Activated CD8-positive, alpha-beta memory T cell treated with anti-CD3 and anti-CD28 coated beads, Interleukin-2, amount 10 ng/mL, durations not matched to agents 7 days and 5 days (primary cell): ENCODE measurements around the gene AGAP1. TPM values are rescaled to one million over a fixed set of nuclear protein-coding genes. Genes with fewer than 3 reads are reported as not detected.

Experiments
- ATAC-seq: fragments of 150-1000 bp; cut with Tn5 transposase; one replicate; pipeline ENCODE4 v1.10.0; 2021; ENCODE audit warnings: moderate library complexity
- CTCF ChIA-PET: fragments of 350-600 bp; sonication (Branson Sonifier 250); formaldehyde crosslinking; loops from one replicate; lab custom pipeline; 2021; ENCODE audit warnings: antibody characterized with exemption; lab: Charles Lee
- DNase-seq: peaks from one replicate; pipeline ENCODE4 v3.0.0-alpha.2; 2020
- H3K27ac Mint-ChIP-seq: one replicate; pipeline ENCODE4 v1.8.0; 2021; ENCODE audit warnings: mild to moderate bottlenecking, mixed read lengths
- H3K27me3 Mint-ChIP-seq: one replicate; pipeline ENCODE4 v1.8.0; 2021; ENCODE audit warnings: mixed read lengths
- H3K36me3 Mint-ChIP-seq: one replicate; pipeline ENCODE4 v1.8.0; 2021; ENCODE audit warnings: mild to moderate bottlenecking, mixed read lengths
- H3K4me1 Mint-ChIP-seq: one replicate; pipeline ENCODE4 v1.8.0; 2021; ENCODE audit warnings: mixed read lengths
- H3K4me3 Mint-ChIP-seq: one replicate; pipeline ENCODE4 v1.8.0; 2021; ENCODE audit warnings: mild to moderate bottlenecking, moderate library complexity, mixed read lengths
- H3K9me3 Mint-ChIP-seq: one replicate; pipeline ENCODE4 v1.8.0; 2022; ENCODE audit warnings: low read depth, mixed read lengths
- total RNA-seq, 2 experiments: library from RNA; stranded (reverse); gene quantifications; one replicate each; pipeline ENCODE4 v1.2.3, GENCODE V29; 2021

Gene AGAP1
- total RNA-seq, 2 experiments from 2014 or later, result 0.75 to 1.8 TPM

DNA sequence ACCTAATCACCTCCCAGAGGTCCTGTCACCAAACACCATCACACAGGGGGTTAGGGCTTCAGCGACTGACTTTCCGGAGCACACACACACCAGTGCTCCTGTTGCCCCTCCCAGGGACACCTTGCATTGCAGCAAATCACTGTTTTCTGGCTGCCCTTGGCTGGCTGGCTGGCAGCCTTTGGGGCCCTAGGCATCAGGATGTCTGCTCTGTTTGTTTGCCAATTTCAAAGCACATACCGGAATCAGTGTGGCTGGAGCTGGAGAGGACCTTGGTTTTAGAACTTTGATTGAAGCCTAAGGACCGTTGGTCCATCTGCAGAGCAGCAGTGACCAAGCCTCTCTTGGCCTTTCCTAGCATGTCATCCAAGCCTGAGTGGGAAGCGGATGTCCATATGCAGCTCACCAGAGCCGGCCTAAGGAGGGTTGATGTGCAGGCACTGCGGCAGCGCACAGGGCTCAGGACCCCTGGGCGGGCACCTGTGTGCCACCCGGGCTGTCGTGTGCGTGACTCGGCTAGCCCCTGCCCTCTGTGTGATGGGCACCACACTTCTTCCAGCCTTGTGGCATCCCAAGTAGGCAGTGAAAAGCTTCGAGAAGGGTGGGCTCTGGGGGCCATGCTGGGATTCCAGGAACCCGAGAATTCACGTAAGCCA lies 612.2 kb downstream of the AGAP1 start:
- CTCF ChIA-PET, result no interaction called here
- Mint-ChIP-seq H3K27ac (no peak overlapping the region), H3K4me1 (no peaks in the 10 kb centered on the region), H3K27me3 (no peaks in the 10 kb centered on the region), H3K4me3 (no peak overlapping the region), H3K9me3 (no peaks in the 10 kb centered on the region), H3K36me3 (no peaks in the 10 kb centered on the region)
- no peak for DNase-seq
- no peak for ATAC-seq

DNA sequence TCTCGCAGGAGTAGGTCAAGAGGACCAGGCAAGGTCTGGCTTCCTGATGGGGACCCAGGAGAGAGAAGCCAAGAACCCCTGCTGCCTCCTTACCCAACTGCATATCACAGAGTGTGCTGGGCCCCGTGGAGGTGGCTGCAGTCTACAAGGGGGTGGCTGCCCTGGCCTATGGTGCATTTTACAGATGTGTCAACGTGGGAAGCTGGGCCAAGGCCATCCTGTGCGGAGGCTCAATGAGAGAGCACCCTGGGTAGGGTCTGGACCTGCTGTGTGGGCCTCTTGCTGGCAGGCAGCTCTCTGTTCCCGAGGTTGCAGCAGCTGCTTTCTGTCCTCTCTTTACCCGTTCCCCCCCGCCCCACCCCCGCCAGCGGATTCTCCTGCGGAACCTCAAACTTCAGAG lies 612.9 kb downstream of the AGAP1 start:
- H3K27ac Mint-ChIP-seq, result no peak overlapping the region
- ATAC-seq (no peak), DNase-seq (no peak)
- H3K27me3 Mint-ChIP-seq, result no peaks in the 10 kb centered on the region
- no peaks in the 10 kb centered on the region for H3K4me1 Mint-ChIP-seq
- CTCF ChIA-PET, result no interaction called here
- no peaks in the 10 kb centered on the region for H3K9me3 Mint-ChIP-seq
- no peak overlapping the region for H3K4me3 Mint-ChIP-seq
- H3K36me3 Mint-ChIP-seq, result no peaks in the 10 kb centered on the region

DNA sequence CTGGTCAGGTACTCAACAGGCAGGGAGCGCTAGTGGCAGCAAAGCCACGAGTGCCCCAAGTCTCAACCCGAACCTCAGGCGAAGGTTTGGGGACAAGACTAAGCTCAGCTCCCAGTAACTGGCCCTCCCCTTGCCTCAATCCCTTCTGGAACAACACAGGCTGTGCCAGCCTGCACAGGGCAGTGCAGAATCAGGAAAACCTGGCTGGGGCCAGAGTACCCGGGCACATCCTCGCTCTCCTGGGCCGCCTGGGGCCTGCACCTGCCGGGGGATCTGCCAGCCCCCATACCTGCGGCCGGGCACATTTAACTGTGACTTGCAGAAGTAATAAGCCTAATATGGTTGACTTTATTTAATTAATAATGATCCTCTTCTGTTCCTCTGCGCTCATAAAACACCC lies 613.7 kb downstream of the AGAP1 start:
- DNase-seq (no peak), ATAC-seq (no peak)
- Mint-ChIP-seq H3K4me3 (no peak overlapping the region), H3K4me1 (no peaks in the 10 kb centered on the region), H3K9me3 (no peaks in the 10 kb centered on the region), H3K27me3 (no peaks in the 10 kb centered on the region), H3K36me3 (no peaks in the 10 kb centered on the region), H3K27ac (no peak overlapping the region)
- CTCF ChIA-PET, result no interaction called here

DNA sequence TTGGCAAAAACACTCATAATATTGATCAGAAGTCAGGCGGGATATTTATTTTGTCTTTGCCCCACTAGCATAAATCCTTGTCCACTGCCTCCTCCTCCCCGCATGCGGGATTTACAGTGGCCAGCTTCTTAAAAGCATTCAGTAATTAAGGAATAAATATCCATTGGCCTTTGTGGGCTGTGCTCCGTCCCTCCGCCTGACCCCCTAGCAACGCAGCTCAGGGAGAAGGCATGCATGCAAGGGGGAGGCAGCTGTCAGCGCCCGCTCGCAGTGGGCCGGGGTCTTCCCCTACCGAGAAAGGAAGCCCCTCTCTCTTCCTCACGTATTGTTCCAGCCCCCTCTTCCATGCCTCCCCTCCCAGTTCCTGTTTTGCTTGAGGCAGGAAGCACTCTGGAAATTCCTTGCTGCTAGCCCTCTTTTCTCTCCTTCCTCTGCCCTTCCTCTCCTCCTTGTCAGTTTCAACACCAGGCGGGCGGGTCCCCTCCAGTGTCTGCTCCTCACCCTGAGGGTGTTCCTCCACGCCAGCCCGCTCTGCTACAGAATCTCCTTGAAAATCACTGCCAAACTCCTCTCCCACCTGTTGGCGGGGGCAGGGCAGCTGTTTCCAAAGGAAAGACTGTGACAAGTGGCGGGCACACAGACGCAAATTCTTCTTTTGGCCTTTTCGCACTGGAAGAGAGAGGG lies 614.2 kb downstream of the AGAP1 start:
- ATAC-seq, result no peak
- no peaks in the 10 kb centered on the region for H3K9me3 Mint-ChIP-seq
- H3K4me1 Mint-ChIP-seq, result no peaks in the 10 kb centered on the region
- H3K27me3 Mint-ChIP-seq, result no peaks in the 10 kb centered on the region
- no peak for DNase-seq
- H3K36me3 Mint-ChIP-seq, result no peaks in the 10 kb centered on the region
- H3K27ac Mint-ChIP-seq, result no peak overlapping the region
- CTCF ChIA-PET, result no interaction called here
- H3K4me3 Mint-ChIP-seq, result no peak overlapping the region

DNA sequence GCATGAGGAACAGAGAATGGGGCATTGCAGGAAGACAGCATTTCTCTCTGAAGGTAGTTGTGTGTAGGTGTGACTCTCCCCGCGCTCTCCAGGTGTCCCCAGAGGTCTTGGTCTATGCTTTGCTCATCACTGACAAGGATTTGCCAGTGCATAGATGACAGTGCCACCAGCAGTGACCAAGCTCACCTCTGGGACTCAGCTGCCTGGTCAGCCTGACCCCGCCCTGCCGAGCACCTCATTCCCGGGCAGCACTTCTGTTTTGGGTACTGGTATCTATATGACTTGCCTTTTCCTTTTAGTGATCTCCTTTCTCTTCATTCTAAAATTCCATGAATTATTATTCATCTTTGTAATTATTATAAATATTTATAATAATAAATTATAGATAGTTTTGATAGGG lies 615.2 kb downstream of the AGAP1 start:
- CTCF ChIA-PET, result no interaction called here
- DNase-seq, result no peak

DNA sequence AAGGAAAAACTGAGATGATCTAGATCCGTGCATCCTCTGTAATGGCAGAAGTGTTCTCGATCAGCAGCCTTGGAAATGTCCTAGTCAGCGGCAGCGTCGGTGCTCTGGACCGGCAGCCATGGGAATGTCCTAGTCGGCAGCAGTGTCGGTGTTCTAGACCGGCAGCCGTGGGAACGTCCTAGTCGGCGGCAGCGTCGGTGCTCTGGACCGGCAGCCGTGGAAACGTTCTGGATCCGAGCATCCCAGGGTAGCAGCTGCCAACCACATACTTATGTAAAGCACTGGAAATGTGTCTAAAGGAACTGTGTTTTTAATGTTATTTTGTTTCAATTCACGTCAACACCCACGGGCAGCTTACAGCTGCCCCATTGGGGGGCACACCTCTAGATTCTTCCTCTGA lies 615.6 kb downstream of the AGAP1 start:
- ATAC-seq, result no peak
- Mint-ChIP-seq H3K9me3 (no peaks in the 10 kb centered on the region), H3K27ac (no peak overlapping the region), H3K27me3 (no peaks in the 10 kb centered on the region), H3K36me3 (no peaks in the 10 kb centered on the region), H3K4me1 (no peaks in the 10 kb centered on the region), H3K4me3 (no peak overlapping the region)
- DNase-seq, result no peak
- CTCF ChIA-PET, result no interaction called here

More for the DNA sequence above, 615.2 kb downstream of the AGAP1 start:
- Mint-ChIP-seq H3K4me1 (no peaks in the 10 kb centered on the region), H3K27ac (no peak overlapping the region), H3K4me3 (no peak overlapping the region), H3K27me3 (no peaks in the 10 kb centered on the region), H3K9me3 (no peaks in the 10 kb centered on the region), H3K36me3 (no peaks in the 10 kb centered on the region)
- ATAC-seq, result no peak

DNA sequence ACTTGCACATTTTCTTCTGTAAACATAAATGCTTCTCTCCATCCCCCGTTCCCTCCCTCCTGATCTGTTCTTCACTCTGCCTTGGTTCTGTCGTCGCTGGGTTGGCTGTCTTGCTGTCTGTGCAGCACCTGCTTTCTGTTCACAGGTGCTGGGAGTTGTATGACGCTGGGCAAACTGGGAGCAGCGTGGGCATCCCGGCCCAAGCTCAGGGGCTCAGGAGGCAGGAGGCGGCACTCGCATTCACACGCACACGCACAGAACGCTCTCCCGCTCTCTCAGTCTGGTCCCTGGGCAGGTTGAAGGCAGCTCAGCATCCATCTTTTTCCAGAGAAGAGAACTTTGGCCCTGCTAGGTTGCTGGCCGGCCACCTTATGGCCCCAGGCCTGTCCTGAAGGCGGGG lies 618.6 kb downstream of the AGAP1 start:
- H3K9me3 Mint-ChIP-seq, result no peaks in the 10 kb centered on the region
- H3K27ac Mint-ChIP-seq, result no peak overlapping the region
- DNase-seq (no peak), ATAC-seq (no peak)
- no peaks in the 10 kb centered on the region for H3K36me3 Mint-ChIP-seq
- CTCF ChIA-PET, result no interaction called here
- no peaks in the 10 kb centered on the region for H3K4me1 Mint-ChIP-seq
- peaks cover 5% of the 10 kb centered on the region for H3K27me3 Mint-ChIP-seq
- no peak overlapping the region for H3K4me3 Mint-ChIP-seq

DNA sequence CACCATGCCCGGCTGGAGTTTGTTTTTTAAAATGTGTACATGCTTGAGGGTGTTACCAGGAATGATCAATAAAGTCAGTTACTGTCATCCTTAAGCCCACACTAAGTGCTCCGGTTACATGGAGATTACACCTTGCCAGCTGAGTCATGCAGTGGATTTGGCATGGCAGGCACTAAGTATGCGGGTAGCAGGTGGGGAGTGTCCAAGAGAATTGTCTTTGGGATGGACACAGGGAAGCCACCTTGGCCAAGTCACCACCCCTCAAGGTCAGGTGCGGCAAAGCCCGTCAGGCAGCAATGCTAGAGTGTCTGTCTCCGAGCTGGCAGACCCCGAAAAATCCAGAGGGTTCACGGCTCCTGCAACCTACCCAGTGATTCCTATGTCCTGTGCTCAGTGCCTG lies 619.6 kb downstream of the AGAP1 start:
- ATAC-seq (no peak), DNase-seq (no peak)
- Mint-ChIP-seq H3K27me3 (peaks cover 9% of the 10 kb centered on the region), H3K36me3 (no peaks in the 10 kb centered on the region), H3K27ac (no peak overlapping the region), H3K4me3 (no peak overlapping the region), H3K4me1 (no peaks in the 10 kb centered on the region), H3K9me3 (no peaks in the 10 kb centered on the region)
- CTCF ChIA-PET, result no interaction called here

DNA sequence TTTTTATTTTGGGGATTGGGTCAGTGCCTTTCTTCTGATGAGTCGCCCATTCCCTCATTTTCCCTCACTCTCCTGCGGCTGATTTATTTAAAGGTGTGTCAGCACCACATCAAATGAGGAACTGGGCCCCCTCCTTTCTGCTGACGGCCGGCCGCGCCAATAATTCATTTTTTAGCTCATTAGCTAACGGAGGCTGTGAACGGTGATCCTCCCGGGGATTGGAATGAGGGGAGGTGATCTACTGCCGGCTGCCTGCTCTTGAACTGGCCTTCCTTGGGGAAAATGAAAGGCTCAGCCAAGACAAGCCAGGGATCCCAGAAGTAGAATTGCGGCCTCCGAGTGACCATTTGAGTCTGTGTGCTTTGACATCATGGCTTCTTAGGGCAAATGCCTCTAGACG lies 620.1 kb downstream of the AGAP1 start:
- peaks cover 9% of the 10 kb centered on the region for H3K27me3 Mint-ChIP-seq
- H3K4me1 Mint-ChIP-seq, result no peaks in the 10 kb centered on the region
- no peak for DNase-seq
- ATAC-seq, result no peak
- H3K9me3 Mint-ChIP-seq, result no peaks in the 10 kb centered on the region
- H3K4me3 Mint-ChIP-seq, result no peak overlapping the region
- H3K36me3 Mint-ChIP-seq, result no peaks in the 10 kb centered on the region
- H3K27ac Mint-ChIP-seq, result no peak overlapping the region
- CTCF ChIA-PET, result no interaction called here

DNA sequence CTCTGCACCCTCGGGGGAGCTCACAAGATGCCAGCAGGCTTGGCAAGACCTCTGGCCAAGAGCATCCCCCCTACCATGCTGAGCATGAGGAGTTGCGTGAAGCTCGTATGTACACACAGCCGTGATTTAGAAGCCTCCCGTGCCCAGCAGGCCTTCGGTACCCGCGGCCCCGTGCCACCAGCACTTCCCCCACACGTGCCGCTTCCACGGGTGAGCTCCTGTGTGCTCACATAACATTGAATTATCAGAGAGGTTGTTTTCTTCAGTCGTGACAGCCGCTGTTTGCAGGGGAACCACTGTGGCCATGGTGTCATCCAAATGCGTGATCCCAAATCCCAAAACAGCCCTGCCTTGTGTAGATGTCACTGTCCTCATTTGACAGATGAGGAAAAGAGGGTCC lies 621.1 kb downstream of the AGAP1 start:
- H3K9me3 Mint-ChIP-seq, result no peaks in the 10 kb centered on the region
- CTCF ChIA-PET, result no interaction called here
- H3K36me3 Mint-ChIP-seq, result no peaks in the 10 kb centered on the region
- no peak overlapping the region for H3K4me3 Mint-ChIP-seq
- no peak overlapping the region for H3K27ac Mint-ChIP-seq
- H3K4me1 Mint-ChIP-seq, result no peaks in the 10 kb centered on the region
- no peak for DNase-seq
- H3K27me3 Mint-ChIP-seq, result peaks cover 9% of the 10 kb centered on the region
- ATAC-seq, result no peak

DNA sequence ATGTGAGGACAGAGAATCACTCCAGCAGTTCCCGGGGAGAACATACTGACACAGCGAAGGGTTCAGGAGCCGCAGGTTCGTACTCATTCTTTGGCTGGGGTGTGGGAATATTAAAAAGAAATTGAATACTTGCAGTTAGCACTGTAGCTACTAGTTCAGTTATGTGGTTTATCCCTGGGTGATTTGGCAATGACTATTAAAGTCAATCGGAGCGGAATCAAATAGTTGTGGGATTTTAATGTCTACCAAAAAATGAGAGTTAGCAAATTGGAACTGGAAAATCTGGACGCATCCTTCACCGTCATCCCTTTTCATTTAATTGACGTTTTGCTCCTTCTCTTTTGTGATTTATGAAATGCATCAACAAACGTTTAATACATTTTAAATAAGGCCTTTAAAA lies 623.6 kb downstream of the AGAP1 start:
- H3K9me3 Mint-ChIP-seq, result no peaks in the 10 kb centered on the region
- DNase-seq (no peak), ATAC-seq (no peak)
- CTCF ChIA-PET, result no interaction called here
- H3K4me1 Mint-ChIP-seq, result no peaks in the 10 kb centered on the region
- H3K36me3 Mint-ChIP-seq, result no peaks in the 10 kb centered on the region
- no peak overlapping the region for H3K4me3 Mint-ChIP-seq
- peaks cover 9% of the 10 kb centered on the region for H3K27me3 Mint-ChIP-seq
- no peak overlapping the region for H3K27ac Mint-ChIP-seq

DNA sequence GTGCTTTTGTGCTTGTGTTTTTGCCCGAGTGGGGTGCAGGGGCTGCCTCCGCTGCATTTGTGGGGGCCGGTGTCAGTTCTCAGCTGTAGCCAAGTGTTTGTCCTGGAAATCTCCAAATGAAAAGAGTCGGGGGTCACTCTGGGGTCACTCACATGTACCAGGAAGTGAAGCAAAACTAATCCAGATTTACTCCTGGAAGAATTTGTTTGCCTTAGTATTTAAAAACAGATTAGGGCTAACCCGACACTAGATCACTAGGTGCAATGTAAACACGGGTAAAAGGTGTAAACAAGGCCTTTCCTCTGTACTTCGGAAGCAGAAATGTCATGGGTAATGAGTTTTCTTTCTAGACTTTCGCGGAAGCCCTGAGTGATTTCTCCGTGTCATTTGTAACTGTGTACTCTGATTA lies 624.0 kb downstream of the AGAP1 start:
- ATAC-seq (no peak), DNase-seq (no peak)
- Mint-ChIP-seq H3K9me3 (no peaks in the 10 kb centered on the region), H3K4me3 (no peak overlapping the region), H3K36me3 (no peaks in the 10 kb centered on the region), H3K27ac (no peak overlapping the region), H3K4me1 (no peaks in the 10 kb centered on the region), H3K27me3 (peaks cover 9% of the 10 kb centered on the region)
- CTCF ChIA-PET, result no interaction called here

DNA sequence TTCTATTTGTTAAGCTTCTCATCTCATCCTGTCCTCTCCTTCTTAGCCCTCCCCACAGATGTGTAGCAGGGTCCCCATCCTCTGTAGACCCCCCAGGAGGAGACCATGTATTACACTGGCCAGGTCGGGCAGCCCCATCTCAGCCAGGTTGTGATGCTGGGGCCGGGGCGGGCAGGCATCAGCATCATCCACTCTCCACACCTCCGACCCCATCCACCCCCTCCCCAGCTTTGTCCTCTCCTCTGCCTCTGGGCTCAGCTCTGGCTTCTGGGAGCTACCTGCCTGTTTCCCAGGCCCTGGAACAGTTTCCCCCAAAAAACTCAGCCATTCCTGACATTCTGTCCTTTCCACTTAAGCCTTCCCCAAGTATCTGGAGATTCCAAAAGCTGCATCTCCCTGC lies 625.2 kb downstream of the AGAP1 start:
- Mint-ChIP-seq H3K9me3 (no peaks in the 10 kb centered on the region), H3K36me3 (no peaks in the 10 kb centered on the region), H3K27me3 (peaks cover 9% of the 10 kb centered on the region), H3K27ac (no peak overlapping the region), H3K4me1 (no peaks in the 10 kb centered on the region), H3K4me3 (no peak overlapping the region)
- DNase-seq (no peak), ATAC-seq (no peak)
- CTCF ChIA-PET, result no interaction called here

DNA sequence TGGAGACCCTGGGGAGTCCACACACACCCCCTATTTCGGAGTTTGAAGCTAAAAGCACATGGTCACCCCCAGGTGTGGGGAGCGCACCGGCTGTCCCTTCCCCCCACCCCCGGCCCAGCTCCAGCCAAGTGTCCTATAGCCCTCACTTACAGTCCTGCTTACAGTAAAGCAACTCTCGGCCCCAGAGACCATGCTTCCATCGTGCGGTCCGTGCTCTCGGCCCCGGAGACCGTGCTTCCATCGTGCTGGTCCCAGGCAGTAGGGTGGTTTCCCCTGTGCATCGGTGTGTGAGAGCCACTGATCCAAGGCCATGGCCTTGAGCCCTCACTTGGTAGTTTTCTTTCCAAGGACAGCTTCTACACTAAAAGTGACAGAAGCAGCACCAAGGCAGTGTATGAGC lies 625.6 kb downstream of the AGAP1 start:
- H3K36me3 Mint-ChIP-seq, result no peaks in the 10 kb centered on the region
- no peaks in the 10 kb centered on the region for H3K4me1 Mint-ChIP-seq
- CTCF ChIA-PET, result no interaction called here
- H3K4me3 Mint-ChIP-seq, result no peak overlapping the region
- DNase-seq (no peak), ATAC-seq (no peak)
- H3K27ac Mint-ChIP-seq, result no peak overlapping the region
- peaks cover 9% of the 10 kb centered on the region for H3K27me3 Mint-ChIP-seq
- no peaks in the 10 kb centered on the region for H3K9me3 Mint-ChIP-seq
